ENCODE data around the gene DMRTA1.

Gene DMRTA1

DNA sequence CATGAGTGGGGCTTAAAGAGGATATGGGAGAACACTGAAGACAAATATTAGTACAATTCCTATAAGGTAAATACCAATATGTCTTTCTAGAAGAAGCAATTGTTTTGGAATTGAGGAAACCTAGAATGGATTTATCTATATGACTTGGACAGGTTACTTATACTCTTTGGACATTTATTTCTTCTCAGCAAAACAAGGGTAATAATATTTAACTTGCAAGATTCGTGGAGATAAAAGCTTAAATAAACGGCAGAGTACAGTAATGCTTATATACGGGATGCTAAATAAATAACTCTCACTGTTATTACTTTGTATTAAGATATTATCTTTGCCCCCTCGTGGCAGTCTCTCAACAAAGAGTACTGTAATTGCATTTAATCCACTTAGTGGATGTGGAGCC is 8.6 kb downstream of the DMRTA1 start:
- Histone ChIP-seq H4K20me1 (ENCODE audit: insufficient read depth, low read length, poor library complexity, severe bottlenecking) (no peaks in the 10 kb centered on the region), H2AFZ (ENCODE audit: low read length) (no peak overlapping the region), H3K36me3 (ENCODE audit: insufficient read depth, low read length) (no peaks in the 10 kb centered on the region), H3K4me3 (ENCODE audit: low read length, poor library complexity, severe bottlenecking) (no peak overlapping the region), H3K4me2 (ENCODE audit: low read depth, low read length, poor library complexity, severe bottlenecking) (no peak overlapping the region), H3F3A (ENCODE audit: low read depth) (no peaks in the 10 kb centered on the region), H3K9me2 (replicated peaks; ENCODE audit: low read depth, low read length) (no peaks in the 10 kb centered on the region), H3K79me2 (ENCODE audit: insufficient read depth, low read length) (no peaks in the 10 kb centered on the region), H3K9me3 (ENCODE audit: insufficient read depth, low read depth, low read length) (no peaks in the 10 kb centered on the region), H3K9ac (ENCODE audit: low read depth, low read length, poor library complexity, severe bottlenecking) (no peak overlapping the region), H3K27me3 (ENCODE audit: insufficient read depth, low read length, poor library complexity, severe bottlenecking) (no peaks in the 10 kb centered on the region), H3K4me1 (ENCODE audit: insufficient read depth, low read length, poor library complexity, severe bottlenecking) (no peaks in the 10 kb centered on the region)
- TF ChIP-seq, protein P1, sequence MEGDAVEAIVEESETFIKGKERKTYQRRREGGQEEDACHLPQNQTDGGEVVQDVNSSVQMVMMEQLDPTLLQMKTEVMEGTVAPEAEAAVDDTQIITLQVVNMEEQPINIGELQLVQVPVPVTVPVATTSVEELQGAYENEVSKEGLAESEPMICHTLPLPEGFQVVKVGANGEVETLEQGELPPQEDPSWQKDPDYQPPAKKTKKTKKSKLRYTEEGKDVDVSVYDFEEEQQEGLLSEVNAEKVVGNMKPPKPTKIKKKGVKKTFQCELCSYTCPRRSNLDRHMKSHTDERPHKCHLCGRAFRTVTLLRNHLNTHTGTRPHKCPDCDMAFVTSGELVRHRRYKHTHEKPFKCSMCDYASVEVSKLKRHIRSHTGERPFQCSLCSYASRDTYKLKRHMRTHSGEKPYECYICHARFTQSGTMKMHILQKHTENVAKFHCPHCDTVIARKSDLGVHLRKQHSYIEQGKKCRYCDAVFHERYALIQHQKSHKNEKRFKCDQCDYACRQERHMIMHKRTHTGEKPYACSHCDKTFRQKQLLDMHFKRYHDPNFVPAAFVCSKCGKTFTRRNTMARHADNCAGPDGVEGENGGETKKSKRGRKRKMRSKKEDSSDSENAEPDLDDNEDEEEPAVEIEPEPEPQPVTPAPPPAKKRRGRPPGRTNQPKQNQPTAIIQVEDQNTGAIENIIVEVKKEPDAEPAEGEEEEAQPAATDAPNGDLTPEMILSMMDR (conservative IDR thresholded peaks at IDR 0.05; ENCODE audit: low read length), result no peak
- no peak for TF ChIP-seq EZH2phosphoT487 (IDR thresholded peaks at IDR 0.05; ENCODE audit: borderline replicate concordance)

- TF ChIP-seq EZH2phosphoT487 (IDR thresholded peaks at IDR 0.05; ENCODE audit: borderline replicate concordance), result no peak
- TF ChIP-seq, protein P1 (conservative IDR thresholded peaks at IDR 0.05; ENCODE audit: low read length), result no peak
- no peaks in the 10 kb centered on the region for H3F3A ChIP-seq (ENCODE audit: low read depth)
- no peak overlapping the region for H2AFZ ChIP-seq (ENCODE audit: low read length)
- no peak overlapping the region for H3K9ac ChIP-seq (ENCODE audit: low read depth, low read length, poor library complexity, severe bottlenecking)
- no peak overlapping the region for H3K4me3 ChIP-seq (ENCODE audit: low read length, poor library complexity, severe bottlenecking)
- no peaks in the 10 kb centered on the region for H3K9me2 ChIP-seq (replicated peaks; ENCODE audit: low read depth, low read length)
- no peaks in the 10 kb centered on the region for H3K79me2 ChIP-seq (ENCODE audit: insufficient read depth, low read length)
- H4K20me1 ChIP-seq (ENCODE audit: insufficient read depth, low read length, poor library complexity, severe bottlenecking), result no peaks in the 10 kb centered on the region
- no peak overlapping the region for H3K4me2 ChIP-seq (ENCODE audit: low read depth, low read length, poor library complexity, severe bottlenecking)
- H3K4me1 ChIP-seq (ENCODE audit: insufficient read depth, low read length, poor library complexity, severe bottlenecking), result no peaks in the 10 kb centered on the region
- H3K36me3 ChIP-seq (ENCODE audit: insufficient read depth, low read length), result no peaks in the 10 kb centered on the region
- no peaks in the 10 kb centered on the region for H3K9me3 ChIP-seq (ENCODE audit: insufficient read depth, low read depth, low read length)
- H3K27me3 ChIP-seq (ENCODE audit: insufficient read depth, low read length, poor library complexity, severe bottlenecking), result no peaks in the 10 kb centered on the region
Measured at GRCh38 chr9:22457448-22457847, 10.8 kb downstream of the DMRTA1 start.

DNA sequence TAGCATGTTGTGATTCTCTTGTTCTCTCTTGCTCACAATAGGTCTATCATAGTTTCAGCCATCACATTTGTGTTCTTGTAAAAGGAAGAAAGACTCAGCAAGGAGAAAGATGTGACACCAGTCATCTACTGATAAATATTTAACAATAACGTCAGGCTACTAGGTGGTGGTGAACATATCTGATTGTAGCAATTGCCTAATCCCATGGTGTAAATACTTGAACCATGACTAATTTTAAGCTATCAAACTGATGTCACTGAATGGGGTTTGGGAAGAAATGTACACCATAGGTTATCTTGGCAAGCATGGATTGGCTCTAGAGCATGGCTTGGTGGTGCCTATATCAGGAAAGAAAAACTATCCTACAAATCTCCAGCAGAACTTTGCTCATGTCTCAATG is 16.6 kb downstream of the DMRTA1 start:
- TF ChIP-seq, protein P1 (conservative IDR thresholded peaks at IDR 0.05; ENCODE audit: low read length), result no peak
- TF ChIP-seq EZH2phosphoT487 (IDR thresholded peaks at IDR 0.05; ENCODE audit: borderline replicate concordance), result no peak
- H3K4me3 ChIP-seq (ENCODE audit: low read length, poor library complexity, severe bottlenecking), result no peak overlapping the region

More for the DNA sequence above, 16.6 kb downstream of the DMRTA1 start:
- no peaks in the 10 kb centered on the region for H4K20me1 ChIP-seq (ENCODE audit: insufficient read depth, low read length, poor library complexity, severe bottlenecking)
- no peaks in the 10 kb centered on the region for H3K9me2 ChIP-seq (replicated peaks; ENCODE audit: low read depth, low read length)
- H3K9me3 ChIP-seq (ENCODE audit: insufficient read depth, low read depth, low read length), result no peaks in the 10 kb centered on the region
- H3K36me3 ChIP-seq (ENCODE audit: insufficient read depth, low read length), result no peaks in the 10 kb centered on the region
- H3K4me2 ChIP-seq (ENCODE audit: low read depth, low read length, poor library complexity, severe bottlenecking), result no peak overlapping the region
- no peak overlapping the region for H2AFZ ChIP-seq (ENCODE audit: low read length)
- no peaks in the 10 kb centered on the region for H3K27me3 ChIP-seq (ENCODE audit: insufficient read depth, low read length, poor library complexity, severe bottlenecking)
- no peak overlapping the region for H3K9ac ChIP-seq (ENCODE audit: low read depth, low read length, poor library complexity, severe bottlenecking)
- H3K79me2 ChIP-seq (ENCODE audit: insufficient read depth, low read length), result no peaks in the 10 kb centered on the region
- H3K4me1 ChIP-seq (ENCODE audit: insufficient read depth, low read length, poor library complexity, severe bottlenecking), result no peaks in the 10 kb centered on the region
- no peaks in the 10 kb centered on the region for H3F3A ChIP-seq (ENCODE audit: low read depth)

All from Loucy (cell line).